K562 (cell line): ENCODE measurements around the gene RHBDL3. TPM values are rescaled to one million over a fixed set of nuclear protein-coding genes. Genes with fewer than 3 reads are reported as not detected.

Experiments
- ATAC-seq: fragments of 200-7000 bp; cut with Tn5 transposase; 3 replicates; pipeline ENCODE4 v1.9.1; 2020; ENCODE audit warnings: moderate library complexity
- BruUV-seq: library from RNA; stranded (reverse); fragments of 400-500 nt; replicated peaks from 2 replicates; lab custom pipeline; 2021; lab: Mats Ljungman, UMichigan
- CTCF ChIA-PET: fragments of 300-600 bp; formaldehyde crosslinking; extraction: SDS; loops from one replicate; lab custom pipeline; 2021; ENCODE audit warnings: low intra/inter-chr PET ratio; lab: Yijun Ruan, JAX
- POLR2A ChIA-PET: fragments of 300-600, 350-650 bp; sonication (Branson Sonifier 250); formaldehyde crosslinking; extraction: SDS; loops from one replicate; lab custom pipeline; 2021; ENCODE audit warnings: antibody characterized with exemption, inconsistent platforms; lab: Yijun Ruan, JAX
- DNase-seq, 4 experiments: peaks; one replicate each; pipeline versions ENCODE4 v3.0.0 to v3.0.0-alpha.2; 2011 to 2018; ENCODE audit warnings: low spot score in 3 of 4, mixed read lengths in 3 of 4; ENCODE audit errors: extremely low read depth in 1 of 4
- FAIRE-seq: peaks from 2 replicates; lab custom pipeline; 2011; peaks lifted over from hg19 to GRCh38; lab: Jason Lieb, UNC
- H2AFZ ChIP-seq: 2 replicates; pipeline ENCODE4 v1.6.0; 2011; ENCODE audit warnings: low read depth, low read length, control low read depth, inconsistent platforms
- H3K27ac ChIP-seq: fragments of 200-600 bp; 3 replicates; pipeline ENCODE4 v1.8.0; 2011; ENCODE audit warnings: low read depth, mild to moderate bottlenecking, control low read depth, inconsistent platforms, low read length, moderate library complexity, mixed read lengths; ENCODE audit errors: extremely low read depth
- H3K27me3 ChIP-seq, 2 experiments: fragments of 300-600 bp in 1 of 2; 2 replicates in 1 of 2; 3 replicates in 1 of 2; pipeline versions ENCODE4 v1.6.0 to v1.8.0; 2011; ENCODE audit warnings: inconsistent platforms in 2 of 2, low read length in 2 of 2, mild to moderate bottlenecking in 1 of 2, mixed read lengths in 1 of 2, moderate library complexity in 1 of 2; ENCODE audit not compliant: control insufficient read depth in 2 of 2, insufficient read depth in 2 of 2
- H3K36me3 ChIP-seq: fragments of 300-600 bp; 3 replicates; pipeline ENCODE4 v1.8.0; 2011; ENCODE audit warnings: mild to moderate bottlenecking, low read length, inconsistent platforms; ENCODE audit not compliant: control insufficient read depth, insufficient read depth
- H3K4me1 ChIP-seq, 2 experiments: fragments of 200-600 bp in 1 of 2; replicated peaks in 1 of 2; 2 replicates in 1 of 2; 3 replicates in 1 of 2; pipeline versions ENCODE4 v1.5.1 to v1.8.0; 2011; ENCODE audit warnings: inconsistent platforms in 2 of 2, low read length in 2 of 2, mild to moderate bottlenecking in 1 of 2, mixed read lengths in 1 of 2, moderate library complexity in 1 of 2; ENCODE audit not compliant: control insufficient read depth in 2 of 2, insufficient read depth in 2 of 2
- H3K4me2 ChIP-seq: 2 replicates; pipeline ENCODE4 v1.6.1; 2011; ENCODE audit warnings: low read length, control low read depth, inconsistent platforms, mixed read lengths; ENCODE audit not compliant: insufficient read depth
- H3K4me3 ChIP-seq: fragments of 200-600 bp; sonication (generic), shearing (Covaris generic); 2 replicates; pipeline ENCODE4 v1.5.1; 2016; ENCODE audit warnings: control low read depth, inconsistent platforms
- H3K79me2 ChIP-seq: fragments of 200-600 bp; 3 replicates; pipeline ENCODE4 v1.8.0; 2011; ENCODE audit warnings: low read length, inconsistent platforms; ENCODE audit not compliant: control insufficient read depth, insufficient read depth
- H3K9ac ChIP-seq, 2 experiments: 2 replicates each; pipeline versions ENCODE4 v1.6.0 to v1.6.1; 2011; ENCODE audit warnings: low read depth in 2 of 2, low read length in 2 of 2, control low read depth in 1 of 2, inconsistent platforms in 1 of 2, mild to moderate bottlenecking in 1 of 2, mixed read lengths in 1 of 2; ENCODE audit not compliant: insufficient read depth in 1 of 2
- H3K9me1 ChIP-seq: one replicate; pipeline ENCODE4 v1.6.0; 2011; ENCODE audit warnings: inconsistent platforms, mild to moderate bottlenecking, low read length, moderate library complexity; ENCODE audit not compliant: control insufficient read depth, insufficient read depth
- H3K9me3 ChIP-seq: replicated peaks from 2 replicates; pipeline ENCODE4 v1.5.1; 2011; ENCODE audit warnings: low read depth, low read length, inconsistent platforms; ENCODE audit not compliant: control insufficient read depth, insufficient read depth
- H4K20me1 ChIP-seq: replicated peaks from 2 replicates; pipeline ENCODE4 v1.6.1; 2011; ENCODE audit warnings: low read length, inconsistent platforms, mixed read lengths; ENCODE audit not compliant: control insufficient read depth, insufficient read depth
- MECOM ChIP-seq: fragments of 250-450 bp; sonication (Bioruptor Pico); IDR thresholded peaks from 2 replicates; pipeline ENCODE4 v1.8.0; 2022; ENCODE audit warnings: inconsistent platforms
- NFATC3 ChIP-seq: fragments of 450-650 bp; IDR thresholded peaks from 2 replicates; pipeline ENCODE4 v1.6.1; 2017; ENCODE audit warnings: mild to moderate bottlenecking
- POLR2AphosphoS2 ChIP-seq: IDR thresholded peaks from 2 replicates; pipeline ENCODE4 v1.6.1; 2012; ENCODE audit warnings: low read length, improper control_type of control experiment
- RCOR1 ChIP-seq, 2 experiments: IDR thresholded peaks; 2 replicates each; pipeline ENCODE4 v1.6.1; 2012; ENCODE audit warnings: low read depth in 2 of 2, low read length in 2 of 2, borderline replicate concordance in 1 of 2, improper control_type of control experiment in 1 of 2
- ZNF354B ChIP-seq: fragments of 250-450 bp; sonication (Bioruptor Pico); IDR thresholded peaks from 2 replicates; pipeline ENCODE4 v1.4.0; 2020
- WGBS: fragments of 100-300 bp; shearing (Covaris generic); methylation state at CpG from one replicate; pipeline ENCODE4 v1.1.6; 2016; ENCODE audit warnings: low coverage, mixed read lengths; ENCODE audit not compliant: insufficient coverage; ENCODE audit errors: missing lambda C conversion rate; 5-methylcytosine and 5-hydroxymethylcytosine counted together
- in situ Hi-C: fragments of 300-500 bp; cut with MboI; formaldehyde crosslinking; loops from 4 replicates; pipeline ENCODE4 v1.15.0; 2018; ENCODE audit warnings: inconsistent platforms, mixed read lengths
- intact Hi-C: fragments of 100-400 bp; cut with micrococcal nuclease; formaldehyde crosslinking; loops from 2 replicates; pipeline ENCODE4 v1.14.2; 2022
- polyA plus RNA-seq, 8 experiments: library from polyadenylated mRNA; depleted of rRNA in 4 of 8; stranded (reverse) in 5 of 8; unstranded in 3 of 8; fragments of >200 nt; fragmentation: Nextera tagmentation in 2 of 8; fragmentation: Illumina TruSeq in 1 of 8; extraction: Ambion mirVana in 2 of 8; extraction: Trizol in 1 of 8; gene quantifications; 2 replicates each; pipeline versions ENCODE4 v1.2.1 to v1.2.3, GENCODE V29; 2011 to 2014; ENCODE audit warnings: inconsistent platforms in 1 of 8, missing spikeins in 1 of 8
- total RNA-seq, 7 experiments: library from RNA; depleted of rRNA in 6 of 7; stranded (reverse); fragments of >200 nt in 6 of 7; fragmentation: Illumina TruSeq in 2 of 7; extraction: Trizol in 2 of 7; gene quantifications; 2 replicates each; pipeline versions ENCODE4 v1.2.1 to v1.2.3, GENCODE V29; 2011 to 2021; ENCODE audit warnings: low replicate concordance in 1 of 7
- TF ChIP-seq, protein P1 (sequence below), 2 experiments: fragments of 450-650 bp; IDR thresholded peaks; 2 replicates each; pipeline ENCODE4 v1.6.1; 2016; ENCODE audit warnings: mild to moderate bottlenecking in 2 of 2, borderline replicate concordance in 1 of 2, low read depth in 1 of 2, moderate library complexity in 1 of 2

Gene RHBDL3
- total and polyA plus RNA-seq, 9 of the 15 experiments (the other 6 are each of a cell fraction or from before 2014, with no cell fraction given): 0.06 to 0.31 (median 0.09) TPM; not detected in 4

DNA sequence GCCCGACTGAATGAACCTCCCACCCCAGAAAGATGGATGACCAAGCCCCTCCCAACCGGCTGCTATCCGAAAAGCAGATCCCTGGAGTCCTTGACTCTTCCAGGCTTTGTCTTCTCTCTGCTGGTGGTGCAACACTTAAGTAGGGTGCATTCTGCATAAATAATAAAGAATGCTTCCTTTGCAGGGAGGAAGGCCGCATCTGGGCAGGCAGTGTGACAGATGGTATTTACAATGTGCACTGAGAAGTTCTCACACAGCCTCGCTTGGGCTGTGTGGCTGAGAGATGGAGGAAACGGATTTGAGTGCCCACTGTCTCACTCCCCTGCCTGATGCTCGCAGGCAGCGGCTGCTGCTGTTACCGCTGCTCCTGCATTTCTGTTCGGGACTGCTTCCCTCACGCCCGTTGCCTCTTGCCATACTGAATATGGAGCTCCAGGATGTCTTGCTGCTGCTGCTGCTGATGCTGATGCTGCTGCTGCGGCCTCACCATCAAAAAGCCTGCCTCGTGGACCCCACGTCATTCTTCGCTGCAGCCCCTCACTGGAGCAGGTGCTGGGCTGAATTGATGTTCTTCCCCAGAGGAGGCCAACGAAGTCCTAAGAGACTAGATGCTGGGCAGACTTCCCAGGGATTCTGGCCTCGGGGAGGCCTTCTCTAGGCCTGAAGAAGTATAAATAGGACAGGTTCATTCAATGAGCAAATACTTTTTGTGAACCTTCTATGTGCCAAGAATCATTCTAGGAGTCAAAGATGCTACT lies 7.1 kb upstream of the RHBDL3 start:
- H3K9me3 ChIP-seq: no peaks in the 10 kb centered on the region
- FAIRE-seq: no peak
- no peak overlapping the region for H3K4me3 ChIP-seq
- no peak overlapping the region for H3K4me2 ChIP-seq
- H3K79me2 ChIP-seq: no peaks in the 10 kb centered on the region
- in situ Hi-C loops (no loop called here), intact Hi-C loops (loop anchor here (10.0 kb wide), 1 partner anchor 496 kb away; no protein-coding TSS in a partner anchor)
- H2AFZ ChIP-seq: no peak overlapping the region
- no TSS peak for BruUV-seq
- no peak for ATAC-seq
- no peak overlapping the region for H3K9ac ChIP-seq
- H3K36me3 ChIP-seq: no peaks in the 10 kb centered on the region
- POLR2A ChIA-PET: interaction anchor here (0.6 to 0.9 kb wide), 3 partner anchors 19 to 228 kb away, joined by 3 to 4 read pairs (median 4); partner anchors contain the start of gene CDK5R1
- H4K20me1 ChIP-seq: peaks cover 14% of the 10 kb centered on the region; the same call in 1 of the 2 replicates
- H3K4me1 ChIP-seq: peaks cover 0 to 4% of the 10 kb centered on the region in 2 experiments; a peak in 2 of 5 replicates
- 4% methylated on average over 15 of the region's 18 CpGs for WGBS
- peaks cover 57 to 73% of the 10 kb centered on the region in 2 experiments for H3K27me3 ChIP-seq
- peaks cover 4% of the 10 kb centered on the region for H3K9me1 ChIP-seq
- H3K27ac ChIP-seq: no peak overlapping the region
- CTCF ChIA-PET: no interaction called here
- DNase-seq: no peak
- TF ChIP-seq NFATC3 (no peak), ZNF354B (no peak), POLR2AphosphoS2 (no peak), MECOM (CRISPR knock-in tag) (no peak), RCOR1 (IDR thresholded peaks at IDR 0.05; ENCODE audit: borderline replicate concordance in 1 of 2, low read depth in 2 of 2, low read length in 2 of 2) (no peak)
- TF ChIP-seq, protein P1, sequence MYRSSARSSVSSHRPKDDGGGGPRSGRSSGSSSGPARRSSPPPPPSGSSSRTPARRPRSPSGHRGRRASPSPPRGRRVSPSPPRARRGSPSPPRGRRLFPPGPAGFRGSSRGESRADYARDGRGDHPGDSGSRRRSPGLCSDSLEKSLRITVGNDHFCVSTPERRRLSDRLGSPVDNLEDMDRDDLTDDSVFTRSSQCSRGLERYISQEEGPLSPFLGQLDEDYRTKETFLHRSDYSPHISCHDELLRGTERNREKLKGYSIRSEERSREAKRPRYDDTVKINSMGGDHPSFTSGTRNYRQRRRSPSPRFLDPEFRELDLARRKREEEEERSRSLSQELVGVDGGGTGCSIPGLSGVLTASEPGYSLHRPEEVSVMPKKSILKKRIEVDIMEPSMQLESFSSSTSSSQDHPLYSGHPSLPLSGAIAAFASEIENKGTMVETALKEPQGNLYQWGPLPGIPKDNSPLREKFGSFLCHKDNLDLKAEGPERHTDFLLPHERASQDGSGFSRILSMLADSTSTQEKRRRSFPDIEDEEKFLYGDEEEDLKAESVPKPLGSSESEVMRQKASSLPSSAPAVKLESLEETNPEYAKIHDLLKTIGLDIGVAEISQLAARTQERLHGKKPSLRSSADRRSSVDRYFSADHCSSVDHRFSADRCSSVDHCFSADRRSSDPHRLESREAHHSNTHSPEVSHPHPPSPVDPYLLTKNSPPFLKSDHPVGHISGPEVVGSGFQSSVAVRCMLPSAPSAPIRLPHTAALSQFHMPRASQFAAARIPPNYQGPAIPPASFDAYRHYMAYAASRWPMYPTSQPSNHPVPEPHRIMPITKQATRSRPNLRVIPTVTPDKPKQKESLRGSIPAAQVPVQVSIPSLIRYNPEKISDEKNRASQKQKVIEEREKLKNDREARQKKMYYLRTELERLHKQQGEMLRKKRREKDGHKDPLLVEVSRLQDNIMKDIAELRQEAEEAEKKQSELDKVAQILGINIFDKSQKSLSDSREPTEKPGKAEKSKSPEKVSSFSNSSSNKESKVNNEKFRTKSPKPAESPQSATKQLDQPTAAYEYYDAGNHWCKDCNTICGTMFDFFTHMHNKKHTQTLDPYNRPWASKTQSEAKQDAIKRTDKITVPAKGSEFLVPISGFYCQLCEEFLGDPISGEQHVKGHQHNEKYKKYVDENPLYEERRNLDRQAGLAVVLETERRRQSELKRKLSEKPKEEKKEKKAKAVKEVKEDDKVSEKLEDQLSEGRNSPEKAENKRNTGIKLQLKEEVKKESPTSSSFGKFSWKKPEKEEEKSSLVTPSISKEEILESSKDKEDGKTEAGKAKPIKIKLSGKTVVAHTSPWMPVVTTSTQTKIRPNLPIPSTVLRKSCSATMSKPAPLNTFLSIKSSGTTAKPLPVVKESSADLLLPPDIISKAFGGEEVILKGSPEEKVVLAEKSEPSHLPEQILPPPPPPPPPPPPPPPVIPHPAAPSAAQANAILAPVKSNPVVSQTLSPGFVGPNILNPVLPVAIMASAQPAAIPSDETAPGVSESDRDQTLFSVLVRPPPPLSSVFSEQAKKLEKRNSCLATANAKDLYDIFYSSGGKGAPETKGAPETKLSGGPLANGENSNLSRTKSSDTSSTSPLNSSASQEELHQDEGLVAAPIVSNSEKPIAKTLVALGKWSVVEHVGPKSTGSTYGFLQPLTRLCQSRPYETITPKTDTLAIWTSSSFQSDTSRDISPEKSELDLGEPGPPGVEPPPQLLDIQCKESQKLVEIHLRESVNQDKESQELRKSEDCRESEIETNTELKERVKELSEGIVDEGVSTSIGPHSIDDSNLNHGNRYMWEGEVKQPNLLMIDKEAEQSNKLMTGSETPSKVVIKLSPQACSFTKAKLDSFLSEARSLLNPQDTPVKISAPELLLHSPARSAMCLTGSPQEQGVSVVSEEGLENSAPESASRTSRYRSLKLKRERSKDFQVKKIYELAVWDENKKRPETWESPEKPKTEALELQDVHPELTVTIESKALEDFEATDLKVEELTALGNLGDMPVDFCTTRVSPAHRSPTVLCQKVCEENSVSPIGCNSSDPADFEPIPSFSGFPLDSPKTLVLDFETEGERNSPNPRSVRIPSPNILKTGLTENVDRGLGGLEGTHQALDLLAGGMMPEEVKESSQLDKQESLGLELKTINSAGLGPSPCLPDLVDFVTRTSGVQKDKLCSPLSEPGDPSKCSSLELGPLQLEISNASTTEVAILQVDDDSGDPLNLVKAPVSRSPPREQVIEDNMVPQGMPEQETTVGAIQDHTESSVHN (IDR thresholded peaks at IDR 0.05; ENCODE audit: borderline replicate concordance in 1 of 2, low read depth in 1 of 2): no peak
